HUES6 (cell line): Measurements from ENCODE around the gene SMO.
"Not testable (repeated sequence)": the region's sequence is repeated elsewhere in the genome, so short reads cannot be mapped to it uniquely, and the experiment has no call there.

Experiments
- H3K27ac ChIP-seq: 2 replicates; pipeline ENCODE4 v1.7.0; 2013; ENCODE audit warnings: low read depth, mild to moderate bottlenecking, low read length, inconsistent platforms
- H3K27me3 ChIP-seq: 2 replicates; pipeline ENCODE4 v1.6.1; 2013; ENCODE audit warnings: low read length; ENCODE audit not compliant: control insufficient read depth, insufficient read depth
- H3K36me3 ChIP-seq: 2 replicates; pipeline ENCODE4 v1.6.1; 2013; ENCODE audit warnings: low read length; ENCODE audit not compliant: control insufficient read depth, insufficient read depth
- H3K4me1 ChIP-seq: 2 replicates; pipeline ENCODE4 v1.6.1; 2013; ENCODE audit warnings: low read length; ENCODE audit not compliant: control insufficient read depth, insufficient read depth
- H3K4me3 ChIP-seq: 2 replicates; pipeline ENCODE4 v1.5.1; 2013; ENCODE audit warnings: low read depth, low read length
- H3K9ac ChIP-seq: one replicate; pipeline ENCODE4 v1.6.1; 2013; ENCODE audit warnings: mild to moderate bottlenecking, low read length
- H3K9me3 ChIP-seq: 2 replicates; pipeline ENCODE4 v1.6.1; 2013; ENCODE audit warnings: low read depth, low read length; ENCODE audit not compliant: control insufficient read depth, insufficient read depth

The SMO gene

GRCh38 chr7:129245533-129245932 is 57.1 kb downstream of the SMO start:
- H3K36me3 ChIP-seq: no peaks in the 10 kb centered on the region
- no peak overlapping the region for H3K9ac ChIP-seq
- H3K4me3 ChIP-seq: no peak overlapping the region
- no peaks in the 10 kb centered on the region for H3K27me3 ChIP-seq
- peaks cover 5% of the 10 kb centered on the region for H3K9me3 ChIP-seq
- no peak overlapping the region for H3K27ac ChIP-seq
- no peaks in the 10 kb centered on the region for H3K4me1 ChIP-seq

GRCh38 chr7:129247087-129247486 is 58.7 kb downstream of the SMO start:
- no peaks in the 10 kb centered on the region for H3K27me3 ChIP-seq
- H3K4me3 ChIP-seq: no peak overlapping the region
- no peaks in the 10 kb centered on the region for H3K4me1 ChIP-seq
- peaks cover 5% of the 10 kb centered on the region for H3K9me3 ChIP-seq
- H3K36me3 ChIP-seq: no peaks in the 10 kb centered on the region
- no peak overlapping the region for H3K9ac ChIP-seq
- H3K27ac ChIP-seq: no peak overlapping the region

GRCh38 chr7:129252128-129252527 is 63.7 kb downstream of the SMO start:
- no peaks in the 10 kb centered on the region for H3K9me3 ChIP-seq
- no peaks in the 10 kb centered on the region for H3K36me3 ChIP-seq
- no peaks in the 10 kb centered on the region for H3K27me3 ChIP-seq
- H3K4me3 ChIP-seq: no peak overlapping the region
- H3K4me1 ChIP-seq: peaks cover 5% of the 10 kb centered on the region; the same call in 1 of the 2 replicates
- H3K9ac ChIP-seq: no peak overlapping the region
- H3K27ac ChIP-seq: no peak overlapping the region

- peaks cover 10% of the 10 kb centered on the region for H3K4me1 ChIP-seq
- H3K9ac ChIP-seq, H3K4me3 ChIP-seq, H3K36me3 ChIP-seq, H3K9me3 ChIP-seq, H3K27me3 ChIP-seq, H3K27ac ChIP-seq: not testable (repeated sequence)
Measured at GRCh38 chr7:129252603-129253002, 64.2 kb downstream of the SMO start.

GRCh38 chr7:129255800-129256199 is 67.4 kb downstream of the SMO start:
- no peak overlapping the region for H3K9ac ChIP-seq
- H3K27ac ChIP-seq: no peak overlapping the region
- no peaks in the 10 kb centered on the region for H3K36me3 ChIP-seq
- H3K4me3 ChIP-seq: no peak overlapping the region
- H3K27me3 ChIP-seq: no peaks in the 10 kb centered on the region
- no peaks in the 10 kb centered on the region for H3K9me3 ChIP-seq
- H3K4me1 ChIP-seq: peaks cover 33% of the 10 kb centered on the region

GRCh38 chr7:129256221-129256620 is 67.8 kb downstream of the SMO start:
- no peak overlapping the region for H3K27ac ChIP-seq
- H3K4me1 ChIP-seq: peaks cover 33% of the 10 kb centered on the region
- H3K4me3 ChIP-seq: no peak overlapping the region
- no peak overlapping the region for H3K9ac ChIP-seq
- H3K36me3 ChIP-seq: no peaks in the 10 kb centered on the region
- H3K27me3 ChIP-seq: no peaks in the 10 kb centered on the region
- H3K9me3 ChIP-seq: no peaks in the 10 kb centered on the region

GRCh38 chr7:129257168-129257567 is 68.7 kb downstream of the SMO start:
- H3K4me3 ChIP-seq: no peak overlapping the region
- no peaks in the 10 kb centered on the region for H3K27me3 ChIP-seq
- H3K9ac ChIP-seq: no peak overlapping the region
- H3K36me3 ChIP-seq: no peaks in the 10 kb centered on the region
- peaks cover 35% of the 10 kb centered on the region for H3K4me1 ChIP-seq
- no peaks in the 10 kb centered on the region for H3K9me3 ChIP-seq
- no peak overlapping the region for H3K27ac ChIP-seq

GRCh38 chr7:129258649-129259389 is 70.4 kb downstream of the SMO start:
- H3K36me3 ChIP-seq: no peaks in the 10 kb centered on the region
- H3K4me3 ChIP-seq: peak overlapping the region; percentile 41
- H3K4me1 ChIP-seq: peaks cover 45% of the 10 kb centered on the region
- H3K9ac ChIP-seq: no peak overlapping the region
- no peaks in the 10 kb centered on the region for H3K9me3 ChIP-seq
- H3K27me3 ChIP-seq: no peaks in the 10 kb centered on the region
- H3K27ac ChIP-seq: peak overlapping the region; percentile 77

GRCh38 chr7:129262324-129262723 is 73.9 kb downstream of the SMO start:
- Histone ChIP-seq H3K9ac (no peak overlapping the region), H3K9me3 (no peaks in the 10 kb centered on the region), H3K4me3 (no peak overlapping the region), H3K27ac (no peak overlapping the region), H3K4me1 (peaks cover 51% of the 10 kb centered on the region), H3K27me3 (no peaks in the 10 kb centered on the region), H3K36me3 (no peaks in the 10 kb centered on the region)
